SKM-1 (cell line): ENCODE data around the gene NCAPG2.

Experiments used
- DNase-seq: peaks from one replicate; lab custom pipeline; 2025; ENCODE audit not compliant: unreplicated experiment; lab: John Stamatoyannopoulos, UW

The NCAPG2 gene, protein sequence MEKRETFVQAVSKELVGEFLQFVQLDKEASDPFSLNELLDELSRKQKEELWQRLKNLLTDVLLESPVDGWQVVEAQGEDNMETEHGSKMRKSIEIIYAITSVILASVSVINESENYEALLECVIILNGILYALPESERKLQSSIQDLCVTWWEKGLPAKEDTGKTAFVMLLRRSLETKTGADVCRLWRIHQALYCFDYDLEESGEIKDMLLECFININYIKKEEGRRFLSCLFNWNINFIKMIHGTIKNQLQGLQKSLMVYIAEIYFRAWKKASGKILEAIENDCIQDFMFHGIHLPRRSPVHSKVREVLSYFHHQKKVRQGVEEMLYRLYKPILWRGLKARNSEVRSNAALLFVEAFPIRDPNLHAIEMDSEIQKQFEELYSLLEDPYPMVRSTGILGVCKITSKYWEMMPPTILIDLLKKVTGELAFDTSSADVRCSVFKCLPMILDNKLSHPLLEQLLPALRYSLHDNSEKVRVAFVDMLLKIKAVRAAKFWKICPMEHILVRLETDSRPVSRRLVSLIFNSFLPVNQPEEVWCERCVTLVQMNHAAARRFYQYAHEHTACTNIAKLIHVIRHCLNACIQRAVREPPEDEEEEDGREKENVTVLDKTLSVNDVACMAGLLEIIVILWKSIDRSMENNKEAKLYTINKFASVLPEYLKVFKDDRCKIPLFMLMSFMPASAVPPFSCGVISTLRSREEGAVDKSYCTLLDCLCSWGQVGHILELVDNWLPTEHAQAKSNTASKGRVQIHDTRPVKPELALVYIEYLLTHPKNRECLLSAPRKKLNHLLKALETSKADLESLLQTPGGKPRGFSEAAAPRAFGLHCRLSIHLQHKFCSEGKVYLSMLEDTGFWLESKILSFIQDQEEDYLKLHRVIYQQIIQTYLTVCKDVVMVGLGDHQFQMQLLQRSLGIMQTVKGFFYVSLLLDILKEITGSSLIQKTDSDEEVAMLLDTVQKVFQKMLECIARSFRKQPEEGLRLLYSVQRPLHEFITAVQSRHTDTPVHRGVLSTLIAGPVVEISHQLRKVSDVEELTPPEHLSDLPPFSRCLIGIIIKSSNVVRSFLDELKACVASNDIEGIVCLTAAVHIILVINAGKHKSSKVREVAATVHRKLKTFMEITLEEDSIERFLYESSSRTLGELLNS

DNA sequence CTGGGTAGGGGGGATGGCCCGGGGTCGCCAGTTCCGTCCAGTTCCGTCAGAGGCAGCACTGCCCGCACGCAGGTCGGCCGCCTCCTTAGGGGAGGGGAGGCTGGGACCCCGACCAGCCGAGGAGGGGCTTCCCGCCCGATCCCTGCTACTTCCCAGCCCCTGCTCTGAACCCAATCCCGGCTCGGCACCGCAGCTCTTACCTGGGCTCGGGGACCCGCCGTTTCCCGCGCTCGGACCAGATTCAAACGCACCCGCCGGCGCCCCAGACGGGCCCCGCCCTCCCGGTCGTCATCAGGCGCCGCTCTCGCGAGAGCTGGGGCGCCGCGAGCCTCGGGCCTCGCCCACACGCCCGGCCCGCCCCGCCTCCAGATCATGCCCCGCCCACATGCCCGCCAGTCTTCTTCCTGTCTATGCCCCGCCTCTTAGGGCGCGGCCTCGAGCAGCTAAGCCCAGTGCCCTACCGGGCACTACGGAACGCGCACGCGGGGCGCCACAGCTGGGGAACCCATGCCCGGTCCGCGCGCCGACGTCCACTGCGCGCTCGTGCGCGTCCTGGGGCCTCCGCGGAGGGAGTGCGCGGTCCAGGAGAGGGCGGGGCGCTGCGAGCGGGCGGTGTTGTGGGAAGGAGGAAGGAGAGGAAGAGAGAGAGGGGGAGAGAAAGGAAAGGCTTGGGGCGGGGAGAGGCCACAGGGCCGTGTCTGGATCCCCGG is at the start of gene NCAPG2:
Gene NCAPG2 (minus strand): TSS at position 281 of the 710 bp plus-strand sequence. CDS start 2,905 bp downstream, outside the sequence.
- DNase-seq = peak; percentile 84

DNA sequence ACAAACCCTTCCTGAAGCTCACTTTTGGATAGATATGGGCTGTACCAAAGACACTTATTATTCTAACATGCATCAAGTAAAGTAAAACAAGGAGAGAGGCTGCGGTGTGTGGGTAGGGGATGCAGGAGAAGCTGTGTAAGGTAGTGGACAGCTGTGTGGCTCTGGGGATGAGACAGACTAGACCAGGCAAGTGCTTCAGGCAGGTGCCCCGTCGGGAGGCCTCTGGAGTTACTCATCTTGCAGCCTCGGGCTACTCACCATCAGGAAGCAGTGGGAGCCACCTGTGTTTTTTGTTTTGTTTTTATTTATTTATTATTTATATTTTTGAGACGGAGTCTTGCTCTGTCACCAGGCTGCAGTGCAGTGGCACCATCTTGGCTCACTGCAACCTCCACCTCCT is 49.3 kb upstream of the NCAPG2 start:
- DNase-seq = no peak

DNA sequence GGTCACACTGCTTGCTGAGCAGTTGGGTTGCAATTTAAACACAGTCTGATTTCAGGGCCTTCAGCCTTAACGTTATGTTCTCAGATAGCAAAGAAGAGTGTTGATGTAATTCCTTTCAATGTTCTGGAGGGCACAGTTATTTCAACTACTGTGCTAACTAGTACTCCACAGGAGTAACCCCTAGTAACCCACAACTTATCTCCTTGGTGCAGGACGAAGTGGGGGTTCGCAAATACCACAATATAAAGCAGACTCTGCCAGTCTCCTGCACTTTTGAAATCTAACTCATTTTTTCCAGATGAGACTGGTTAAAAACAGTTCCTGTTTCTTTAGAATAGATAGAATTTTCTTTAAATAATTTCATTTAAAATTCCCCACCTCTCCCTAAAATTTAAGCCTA is 47.1 kb upstream of the NCAPG2 start:
- DNase-seq = no peak

DNA sequence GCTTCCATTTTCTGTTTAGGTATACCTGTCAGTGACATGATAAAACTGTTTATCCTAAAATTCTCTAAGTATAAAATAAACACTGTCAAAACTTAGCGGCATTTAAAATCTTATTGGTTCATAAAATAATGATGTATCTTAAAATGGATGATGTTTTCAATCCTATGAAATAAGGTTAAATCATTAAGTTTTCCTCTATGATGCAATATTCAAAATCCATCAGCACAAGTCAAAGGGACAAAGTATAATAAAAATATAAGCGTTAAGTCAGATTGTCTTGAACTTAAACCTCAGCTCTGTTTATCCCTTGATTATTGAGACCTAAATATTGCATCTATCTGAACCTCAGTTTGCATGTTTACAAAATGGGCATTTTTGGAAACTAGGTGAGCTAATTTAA is 46.6 kb upstream of the NCAPG2 start:
- no peak for DNase-seq

DNA sequence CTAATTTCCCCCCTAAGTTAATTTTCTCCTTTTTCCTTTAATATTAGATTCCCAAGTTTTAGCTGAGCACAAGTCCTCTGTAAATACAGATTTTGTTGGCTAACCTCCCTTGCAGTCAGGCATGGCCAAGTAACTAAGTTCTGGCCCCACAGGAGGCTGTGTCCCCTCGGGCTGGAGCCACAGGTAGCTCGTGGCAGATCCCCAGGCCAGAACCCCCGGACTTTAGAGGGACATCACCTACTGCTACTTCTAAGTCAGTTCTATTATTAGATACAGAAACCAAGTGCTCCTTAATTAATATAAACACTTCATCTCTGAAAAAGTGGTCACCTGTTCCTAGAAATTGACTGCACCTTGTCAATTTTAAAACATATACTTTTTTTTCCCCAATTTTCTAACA is 46.1 kb upstream of the NCAPG2 start:
- no peak for DNase-seq

DNA sequence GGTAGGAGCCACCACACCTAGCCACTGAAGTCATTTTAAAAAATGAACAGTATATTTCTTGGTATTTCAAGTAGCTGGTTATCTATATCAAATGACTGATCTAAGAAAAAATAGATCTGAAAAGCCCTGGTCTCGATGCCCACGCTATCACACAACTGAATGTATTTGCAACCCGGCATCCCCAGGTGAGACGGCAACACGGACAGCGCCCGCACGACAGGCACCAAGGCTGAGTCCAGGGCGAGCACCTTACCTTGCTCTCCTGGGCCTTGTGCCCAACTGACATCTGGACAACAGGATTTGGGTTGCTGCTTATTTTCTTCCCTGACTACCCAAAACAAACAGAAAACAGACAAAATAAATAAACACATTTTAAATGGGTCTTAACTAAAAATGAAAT is 44.8 kb upstream of the NCAPG2 start:
- no peak for DNase-seq

DNA sequence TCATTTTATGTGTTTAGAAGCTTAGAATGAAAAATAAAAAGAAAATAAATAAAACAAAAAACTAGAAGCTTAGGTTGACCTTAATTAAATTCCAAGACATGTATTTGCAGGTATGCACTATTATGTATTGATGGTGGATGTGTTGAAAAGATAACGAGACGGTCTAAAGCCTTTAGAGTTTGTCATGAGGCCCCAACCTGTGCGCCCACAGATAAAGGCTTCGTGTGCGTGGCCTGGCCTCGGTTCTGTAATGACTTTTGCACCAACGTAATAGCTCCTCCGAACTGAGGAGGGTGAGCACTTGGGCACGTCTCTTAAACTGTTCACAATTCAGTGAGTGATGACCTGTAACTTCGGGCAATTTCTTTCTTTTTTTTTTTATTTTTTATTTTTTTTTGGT is 43.7 kb upstream of the NCAPG2 start:
- no peak for DNase-seq

DNA sequence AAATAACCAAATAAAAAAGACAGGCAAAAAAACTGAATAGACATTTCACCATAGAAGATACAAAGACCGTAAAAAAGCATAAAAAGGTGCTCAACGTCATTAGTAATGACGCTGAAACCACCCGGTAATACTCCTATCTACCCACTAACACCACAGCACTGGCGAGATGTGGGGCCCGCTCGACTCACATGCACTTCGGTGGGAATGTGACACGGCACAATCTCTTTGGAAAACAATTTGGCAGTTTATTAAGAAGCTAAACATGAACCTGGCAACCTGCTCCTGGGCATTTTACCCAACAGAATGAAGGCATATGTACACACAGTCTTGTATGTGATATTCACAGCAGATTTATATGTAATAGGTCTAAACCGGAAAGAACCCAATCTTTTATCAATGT is 42.8 kb upstream of the NCAPG2 start:
- no peak for DNase-seq

DNA sequence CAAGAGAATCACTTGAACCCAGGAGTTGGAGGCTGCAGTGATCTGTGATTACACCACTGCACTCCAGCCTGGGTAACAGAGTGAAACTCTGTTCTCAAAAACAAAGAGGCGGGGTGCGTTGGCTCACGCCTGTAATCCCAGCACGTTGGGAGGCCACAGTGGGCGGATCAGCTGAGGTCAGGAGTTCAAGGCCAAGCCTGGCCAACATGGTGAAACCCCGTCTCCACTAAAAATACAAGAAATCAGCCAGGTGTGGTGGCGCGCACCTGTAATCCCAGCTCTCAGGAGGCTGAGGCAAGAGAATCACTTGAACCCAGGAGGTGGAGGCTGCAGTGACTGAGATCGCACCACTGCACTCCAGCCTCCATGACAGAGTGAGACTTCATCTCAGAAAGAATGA is 42.4 kb upstream of the NCAPG2 start:
- no peak for DNase-seq

DNA sequence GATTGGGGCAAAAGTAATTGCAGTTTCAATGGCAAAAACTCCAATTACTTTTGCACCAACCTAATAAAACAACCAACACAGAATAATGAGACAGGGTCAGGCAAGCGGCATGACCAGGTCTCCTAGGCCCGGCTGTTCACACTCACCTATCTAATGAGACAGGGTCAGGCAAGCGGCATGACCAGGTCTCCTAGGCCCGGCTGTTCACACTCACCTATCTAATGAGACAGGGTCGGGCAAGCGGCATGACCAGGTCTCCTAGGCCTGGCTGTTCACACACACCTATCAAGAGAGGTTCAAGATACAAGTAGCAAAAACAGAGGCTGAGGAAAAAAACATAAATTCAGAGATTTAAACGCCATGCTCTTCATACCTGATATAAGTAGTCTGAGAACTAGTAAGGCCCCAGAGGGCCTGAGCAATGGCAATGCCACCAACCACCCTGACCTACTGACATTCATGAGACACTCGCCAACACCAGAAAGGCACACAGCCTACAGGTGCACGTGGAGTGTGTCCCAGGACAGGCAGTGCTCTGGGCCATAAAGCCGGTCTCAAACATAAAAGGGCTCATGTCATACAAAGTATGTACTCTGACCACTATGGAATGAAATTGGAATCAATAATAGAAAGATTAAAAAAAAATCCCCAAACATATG is 40.6 kb upstream of the NCAPG2 start:
- DNase-seq = no peak

DNA sequence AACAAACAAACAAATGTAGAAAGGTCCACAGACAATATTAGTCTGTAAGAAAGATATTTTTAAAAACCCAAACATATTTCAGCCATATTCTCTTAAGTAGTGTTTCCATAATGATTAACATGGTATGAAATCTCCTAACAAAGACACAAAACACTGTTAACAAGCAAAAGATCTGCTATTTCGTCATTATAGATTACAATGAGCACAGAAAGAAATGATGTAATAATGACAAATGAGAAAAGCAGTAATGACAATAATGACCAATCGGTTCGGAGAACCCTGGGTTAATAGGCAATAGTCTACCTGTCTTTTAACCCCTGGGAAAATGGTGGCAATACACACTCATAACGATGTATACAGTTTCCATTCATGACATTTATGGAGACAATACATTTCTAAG is 39.5 kb upstream of the NCAPG2 start:
- no peak for DNase-seq

DNA sequence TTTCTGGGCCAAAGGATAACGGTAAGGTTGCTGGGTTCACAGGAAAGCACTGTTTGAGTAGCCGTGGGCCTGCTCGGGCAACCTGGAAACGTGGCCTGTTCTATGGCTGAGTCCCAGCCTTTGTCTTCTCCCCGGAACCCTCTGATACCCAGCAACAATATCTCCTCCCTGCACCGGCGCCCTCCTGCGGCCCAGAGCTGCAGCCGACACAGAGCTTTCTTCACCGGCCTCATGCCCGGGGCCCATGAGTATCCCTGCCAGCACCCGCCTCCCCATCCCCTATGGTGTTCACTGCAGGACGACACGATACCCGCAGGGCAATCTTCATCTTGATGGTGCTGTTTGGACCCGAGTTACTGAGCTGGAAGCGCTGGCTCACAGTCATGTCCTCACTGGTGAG is 38.6 kb upstream of the NCAPG2 start:
- no peak for DNase-seq

DNA sequence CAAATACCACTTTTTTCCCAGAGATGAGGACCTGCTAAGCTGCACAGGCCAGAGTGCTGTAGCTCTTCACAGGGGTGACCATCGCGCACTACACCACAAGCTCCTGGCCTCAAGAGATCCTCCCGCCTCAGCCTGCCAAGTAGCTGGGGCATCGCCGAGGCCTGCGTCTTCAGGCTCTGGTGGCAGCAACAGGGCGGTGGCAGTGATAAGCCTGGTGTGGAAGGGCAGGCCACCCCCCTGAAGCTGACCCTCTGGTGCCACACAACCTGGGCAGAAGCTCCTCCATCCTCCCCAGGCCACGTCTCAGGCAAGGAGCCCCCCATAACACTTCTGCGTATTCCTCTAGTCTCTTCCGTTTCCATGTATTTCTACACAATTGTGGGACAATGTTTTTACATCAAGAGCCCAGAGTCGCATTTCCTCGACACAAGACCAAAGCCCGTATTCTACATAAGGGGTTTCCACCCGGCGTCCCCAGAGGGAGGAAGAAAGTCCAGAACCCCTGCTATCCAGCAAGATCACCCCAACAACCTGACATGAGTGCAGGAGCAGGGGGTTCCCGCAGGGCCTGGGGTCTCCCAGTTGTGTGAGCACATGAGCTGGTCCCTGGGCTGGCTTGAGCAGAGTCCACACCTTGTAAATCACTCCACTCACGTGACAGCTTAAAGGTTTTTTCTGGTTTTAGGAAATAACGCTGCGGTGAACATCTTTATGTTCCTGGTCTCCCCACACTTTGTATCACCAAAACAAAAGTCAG is 37.6 kb upstream of the NCAPG2 start:
- DNase-seq = no peak

DNA sequence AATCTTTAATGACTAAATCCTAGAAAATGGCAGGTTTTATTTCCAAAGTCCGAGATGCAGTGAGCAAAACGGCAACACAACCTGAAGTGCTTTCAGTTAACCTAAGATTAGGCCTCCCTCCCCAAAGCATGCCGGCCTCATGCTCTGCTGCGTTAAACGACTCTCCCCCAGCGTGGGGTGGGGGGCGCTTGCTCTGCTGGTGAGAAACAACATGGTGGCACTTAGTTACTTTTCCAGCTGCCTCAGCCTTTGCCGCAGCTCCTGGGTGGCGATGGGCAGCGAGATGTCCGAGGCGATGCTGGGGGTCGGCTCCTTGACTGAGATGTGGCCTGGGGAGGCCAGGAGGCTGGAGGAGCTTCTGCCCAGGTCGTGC is 36.7 kb upstream of the NCAPG2 start:
- no peak for DNase-seq

DNA sequence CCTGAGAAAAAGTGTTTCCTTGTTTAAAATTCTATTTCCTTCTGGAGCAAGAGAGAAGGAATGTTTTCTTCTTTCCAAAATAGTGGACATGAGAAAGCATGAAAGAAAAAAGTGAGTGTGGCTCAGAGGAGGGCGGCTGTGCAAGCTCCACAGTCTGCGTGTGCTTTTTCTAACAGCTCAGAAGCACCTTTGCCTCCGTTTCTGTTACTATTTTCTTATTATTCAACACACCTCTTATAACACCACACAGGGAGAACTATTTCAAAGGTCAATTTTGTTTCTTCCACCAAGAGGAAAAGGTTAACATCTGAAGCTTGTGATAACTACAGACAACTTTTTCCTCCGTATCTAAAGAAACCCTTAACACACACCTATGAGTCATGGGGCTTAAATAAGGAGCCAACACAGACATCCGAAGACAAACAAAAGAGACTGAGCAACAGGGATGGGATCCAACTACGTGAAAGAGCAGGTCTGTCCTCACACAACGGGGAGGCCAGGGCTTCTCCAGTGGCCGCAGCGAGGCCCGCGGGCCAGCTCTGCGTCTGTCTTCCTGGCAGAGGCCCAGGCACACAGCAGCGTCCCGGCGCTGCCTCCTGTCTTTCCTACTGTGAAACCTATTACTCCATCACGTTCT is 36.2 kb upstream of the NCAPG2 start:
- DNase-seq = no peak

DNA sequence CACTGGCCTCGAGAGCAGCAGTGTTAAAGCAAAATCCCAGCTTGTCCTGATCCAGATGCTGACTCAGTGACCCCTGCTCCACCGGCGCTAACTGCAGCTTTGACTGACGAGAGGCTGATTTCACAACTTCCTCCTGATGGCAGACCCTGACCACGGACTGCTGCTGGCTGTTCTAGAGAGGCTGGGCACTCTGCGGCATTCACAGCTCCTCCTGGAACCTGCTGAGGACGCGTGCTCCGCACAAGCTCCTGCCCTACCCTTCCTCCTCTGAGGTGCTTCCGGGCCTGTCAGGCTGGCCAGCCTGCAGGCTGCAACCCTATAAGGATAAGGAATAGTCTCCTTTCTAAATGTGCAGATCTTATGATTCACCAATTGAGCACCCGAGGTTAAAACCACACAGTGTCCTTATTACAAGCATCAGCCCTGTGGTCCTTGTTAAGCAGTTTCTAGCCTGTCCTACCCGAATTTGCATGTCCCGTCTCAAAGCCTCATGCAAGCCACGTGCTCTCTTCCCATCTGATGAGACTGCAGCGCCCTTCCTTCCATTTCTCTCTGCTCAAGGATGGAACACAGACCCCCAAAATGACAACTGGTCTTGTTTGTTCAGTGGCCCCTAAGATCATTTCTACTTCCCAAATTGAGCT is 35.5 kb upstream of the NCAPG2 start:
- DNase-seq = peak; percentile 14

DNA sequence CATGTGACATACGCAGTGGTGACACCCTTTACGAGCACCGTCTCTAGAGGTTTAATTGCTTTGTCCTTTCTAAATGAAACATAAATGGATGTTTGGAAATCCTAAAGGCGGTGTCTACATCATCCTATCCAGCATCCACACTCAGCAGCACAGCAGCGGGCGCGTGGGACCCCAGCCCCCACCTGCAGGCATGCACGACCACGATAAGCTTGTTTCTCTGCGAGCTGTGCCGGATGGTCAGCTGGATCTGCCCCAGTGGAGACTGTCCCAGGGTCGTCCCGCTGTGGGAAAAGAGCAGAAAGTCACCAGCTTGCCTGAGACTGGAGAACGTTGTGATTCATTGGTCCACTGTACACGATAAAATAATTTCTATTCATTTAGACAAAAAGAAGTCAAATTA is 34.2 kb upstream of the NCAPG2 start:
- no peak for DNase-seq

DNA sequence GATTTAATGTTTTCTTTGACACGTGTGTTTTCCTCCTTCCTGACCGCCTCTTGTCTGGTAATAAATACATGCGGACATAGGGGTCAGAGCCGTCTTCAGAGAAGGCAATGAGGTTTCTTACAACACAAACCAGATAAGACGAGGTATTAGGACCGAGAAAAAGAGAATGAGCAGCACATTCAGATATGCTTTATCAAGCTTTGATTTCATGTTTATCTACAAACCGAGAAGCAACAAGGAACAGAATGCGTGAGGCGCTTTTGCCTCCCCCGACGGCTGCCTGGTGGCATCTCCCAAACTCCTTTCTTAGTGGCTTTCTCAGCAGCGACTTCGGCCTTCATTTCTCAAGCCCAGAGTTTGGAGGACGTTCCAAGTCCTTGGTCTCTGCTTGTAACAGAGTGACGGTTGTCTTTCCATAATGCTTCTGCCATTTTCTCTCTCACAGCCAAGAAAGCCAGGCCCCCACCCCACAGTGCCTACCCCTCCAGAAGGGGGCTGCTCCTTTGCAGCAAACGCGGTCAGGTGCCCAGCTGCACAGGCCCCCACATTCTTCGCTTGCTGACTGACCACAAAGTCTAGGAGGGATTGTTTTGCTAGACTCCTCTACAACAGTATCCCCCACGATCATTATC is 32.6 kb upstream of the NCAPG2 start:
- no peak for DNase-seq
